AG09319 (cell line): ENCODE data around the gene HSD17B14.

Experiments used
- DNase-seq: peaks from one replicate; pipeline ENCODE4 v3.0.0-alpha.2; 2010; ENCODE audit warnings: low read depth; ENCODE audit errors: extremely low read depth
- TF ChIP-seq, protein P1 (sequence below): IDR thresholded peaks from 2 replicates; pipeline ENCODE4 v1.5.1; 2011; ENCODE audit warnings: low read depth, mild to moderate bottlenecking, inconsistent platforms, low read length, moderate library complexity

The HSD17B14 gene

DNA sequence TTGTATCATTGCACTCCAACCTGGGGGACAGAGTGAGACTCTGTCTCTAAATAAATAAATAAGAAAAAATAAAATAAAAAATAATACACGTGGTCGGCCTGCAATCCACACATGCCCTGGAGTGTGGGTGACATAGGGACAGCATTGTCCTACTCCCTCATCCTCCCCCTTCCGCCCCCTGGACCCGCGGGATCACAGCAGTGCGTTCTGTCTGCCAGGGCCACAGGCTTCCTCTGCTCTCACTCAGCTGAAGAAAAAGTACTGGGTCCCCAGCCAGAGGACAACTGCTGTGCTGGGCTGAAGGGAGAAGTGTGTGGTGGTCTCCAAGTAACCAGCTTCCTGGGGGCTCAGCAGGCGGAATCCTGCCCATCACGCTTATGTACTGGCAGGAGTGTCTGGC, 31.8 kb downstream of the HSD17B14 start:
- TF ChIP-seq, protein P1, sequence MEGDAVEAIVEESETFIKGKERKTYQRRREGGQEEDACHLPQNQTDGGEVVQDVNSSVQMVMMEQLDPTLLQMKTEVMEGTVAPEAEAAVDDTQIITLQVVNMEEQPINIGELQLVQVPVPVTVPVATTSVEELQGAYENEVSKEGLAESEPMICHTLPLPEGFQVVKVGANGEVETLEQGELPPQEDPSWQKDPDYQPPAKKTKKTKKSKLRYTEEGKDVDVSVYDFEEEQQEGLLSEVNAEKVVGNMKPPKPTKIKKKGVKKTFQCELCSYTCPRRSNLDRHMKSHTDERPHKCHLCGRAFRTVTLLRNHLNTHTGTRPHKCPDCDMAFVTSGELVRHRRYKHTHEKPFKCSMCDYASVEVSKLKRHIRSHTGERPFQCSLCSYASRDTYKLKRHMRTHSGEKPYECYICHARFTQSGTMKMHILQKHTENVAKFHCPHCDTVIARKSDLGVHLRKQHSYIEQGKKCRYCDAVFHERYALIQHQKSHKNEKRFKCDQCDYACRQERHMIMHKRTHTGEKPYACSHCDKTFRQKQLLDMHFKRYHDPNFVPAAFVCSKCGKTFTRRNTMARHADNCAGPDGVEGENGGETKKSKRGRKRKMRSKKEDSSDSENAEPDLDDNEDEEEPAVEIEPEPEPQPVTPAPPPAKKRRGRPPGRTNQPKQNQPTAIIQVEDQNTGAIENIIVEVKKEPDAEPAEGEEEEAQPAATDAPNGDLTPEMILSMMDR = no peak
- no peak for DNase-seq

DNA sequence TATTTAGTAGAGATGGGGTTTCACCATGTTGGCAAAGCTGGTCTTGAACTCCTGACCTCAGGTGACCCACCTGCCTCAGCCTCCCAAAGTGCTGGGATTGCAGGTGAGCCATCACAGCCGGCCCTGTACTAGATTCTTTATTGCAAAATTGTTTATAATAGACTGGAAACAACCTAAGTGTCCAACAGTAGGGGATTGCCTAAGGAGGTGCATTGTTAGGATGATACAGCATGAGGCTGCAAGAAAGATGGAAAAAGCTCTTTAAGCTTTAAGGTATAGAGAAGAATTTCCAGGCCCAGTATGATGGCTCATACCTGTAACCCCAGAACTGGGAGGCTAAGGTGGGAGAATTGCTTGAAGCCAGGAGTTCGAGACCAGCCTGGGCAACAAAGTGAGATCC, 33.7 kb downstream of the HSD17B14 start:
- TF ChIP-seq, protein P1 = no peak
- no peak for DNase-seq

DNA sequence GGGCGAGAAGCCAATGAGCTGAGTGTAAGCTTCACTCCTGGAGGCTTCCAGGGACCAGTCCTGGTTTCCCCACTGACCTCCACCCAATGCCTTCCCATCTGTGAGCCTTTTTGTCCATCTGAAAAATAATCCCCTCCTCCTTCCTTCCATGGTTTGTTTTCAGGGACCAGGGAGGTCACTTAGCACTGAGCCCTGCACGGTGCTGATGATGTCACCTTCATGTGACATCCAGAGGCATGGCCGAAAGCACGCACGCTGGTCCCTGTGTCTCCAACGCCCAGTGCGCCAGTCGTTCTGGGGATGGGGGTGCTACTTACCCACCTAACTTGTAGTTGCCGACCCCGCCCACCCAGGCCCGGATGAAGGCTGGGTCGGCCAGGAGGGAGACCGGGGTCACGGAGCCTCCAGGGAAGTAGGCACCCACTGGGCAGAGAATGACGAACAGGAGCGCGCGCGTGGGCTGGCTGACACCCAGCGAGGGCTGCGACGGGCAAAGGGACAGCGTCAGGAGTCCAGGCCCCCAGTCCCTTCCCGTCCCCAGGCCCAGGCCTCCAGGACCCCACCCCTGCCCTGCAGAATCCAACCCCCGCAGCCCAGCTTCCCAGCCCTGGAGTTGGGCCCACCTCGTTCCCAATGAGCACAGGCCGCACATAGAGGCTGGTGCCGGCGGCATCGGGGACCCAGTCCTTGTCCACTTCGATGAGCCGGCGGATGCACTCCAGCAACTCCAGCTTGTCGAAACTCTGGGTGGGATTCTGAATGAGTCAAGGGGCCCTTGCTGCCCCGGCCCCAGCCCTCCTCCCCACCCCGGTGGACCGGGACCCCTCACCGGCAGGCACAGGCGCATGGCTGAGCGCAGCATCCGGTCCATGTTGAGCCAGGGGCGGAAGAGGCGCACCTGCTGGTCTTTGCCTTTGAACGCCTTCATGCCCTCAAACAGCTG, 36.7 kb downstream of the HSD17B14 start:
- TF ChIP-seq, protein P1 = no peak
- DNase-seq = no peak

DNA sequence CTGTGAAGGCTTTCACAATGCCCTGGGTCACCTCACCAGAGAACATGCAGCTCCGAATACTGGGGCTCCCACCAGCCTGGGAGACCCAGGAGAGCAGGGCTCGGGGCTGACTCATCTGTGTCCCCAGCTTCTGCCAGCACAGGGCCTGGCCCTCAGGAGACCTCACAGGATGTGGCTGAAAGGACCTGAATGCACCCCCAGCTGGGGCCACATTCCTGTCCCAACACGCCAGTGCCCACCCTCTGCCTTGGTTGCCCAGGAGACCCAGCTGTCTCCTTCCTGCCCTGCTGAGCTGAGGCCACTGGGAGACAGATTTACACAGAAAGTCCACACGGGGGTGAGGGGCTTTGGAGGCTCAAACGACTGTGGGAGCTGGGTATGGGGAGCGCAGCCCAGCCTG, 37.4 kb downstream of the HSD17B14 start:
- no peak for DNase-seq
- TF ChIP-seq, protein P1 = no peak

DNA sequence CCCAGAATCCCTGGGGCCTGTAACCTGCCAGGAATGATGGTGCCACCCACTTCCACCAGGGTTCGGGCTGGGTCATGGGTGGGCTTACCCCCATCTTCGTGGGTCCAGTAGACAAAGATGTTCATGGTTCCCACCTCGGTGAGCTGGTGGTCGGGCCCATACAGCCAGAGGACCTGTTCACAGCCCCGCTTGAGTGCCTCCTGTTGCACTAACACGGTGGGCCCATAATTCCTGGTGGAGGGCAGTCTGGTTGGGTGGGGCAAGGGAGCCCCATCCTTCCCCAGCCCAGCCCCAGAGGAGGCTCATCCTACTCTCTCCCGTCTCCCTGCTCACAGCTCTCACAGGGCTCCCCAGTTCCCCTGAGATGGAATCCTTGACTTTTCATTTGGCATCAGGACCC, 39.2 kb downstream of the HSD17B14 start:
- no peak for DNase-seq
- TF ChIP-seq, protein P1 = no peak

DNA sequence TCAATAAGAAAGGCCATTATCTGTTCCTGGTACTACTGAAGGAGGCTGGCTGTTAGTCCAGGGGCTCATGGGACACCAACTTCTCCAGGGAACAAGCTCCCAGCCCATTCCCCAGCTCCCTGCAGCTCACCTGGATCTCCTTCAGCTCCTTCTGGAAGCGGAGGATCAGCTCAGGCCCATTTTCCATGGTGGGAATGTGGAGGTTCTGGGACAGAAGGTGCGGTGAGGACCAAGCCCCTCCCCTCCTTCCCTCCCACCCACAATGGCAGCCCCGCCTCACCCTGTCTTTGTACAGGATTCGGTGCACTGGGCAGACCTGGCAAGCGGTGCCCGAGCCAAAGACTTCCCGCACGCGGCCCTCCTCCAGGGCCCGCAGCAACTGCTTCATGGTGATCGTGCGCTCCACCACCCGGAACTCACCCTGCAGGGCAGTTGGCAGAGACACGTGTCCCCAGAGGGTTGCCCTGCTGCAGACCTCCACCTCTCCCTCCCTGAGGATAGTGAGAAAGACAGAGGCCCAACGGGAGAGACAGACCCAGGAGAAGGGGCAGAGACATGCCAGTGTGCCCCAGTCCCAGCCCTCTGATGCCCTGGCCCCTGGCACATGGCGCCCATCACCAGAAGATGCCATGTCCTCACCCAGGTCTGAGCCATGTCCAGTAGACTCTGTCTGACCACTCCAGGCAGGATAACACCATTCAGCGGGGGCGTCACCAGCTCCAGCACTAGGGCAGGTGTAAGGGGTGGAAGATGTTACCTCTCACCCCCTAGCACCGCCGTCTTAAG, 39.8 kb downstream of the HSD17B14 start:
- no peak for DNase-seq
- TF ChIP-seq, protein P1 = no peak

DNA sequence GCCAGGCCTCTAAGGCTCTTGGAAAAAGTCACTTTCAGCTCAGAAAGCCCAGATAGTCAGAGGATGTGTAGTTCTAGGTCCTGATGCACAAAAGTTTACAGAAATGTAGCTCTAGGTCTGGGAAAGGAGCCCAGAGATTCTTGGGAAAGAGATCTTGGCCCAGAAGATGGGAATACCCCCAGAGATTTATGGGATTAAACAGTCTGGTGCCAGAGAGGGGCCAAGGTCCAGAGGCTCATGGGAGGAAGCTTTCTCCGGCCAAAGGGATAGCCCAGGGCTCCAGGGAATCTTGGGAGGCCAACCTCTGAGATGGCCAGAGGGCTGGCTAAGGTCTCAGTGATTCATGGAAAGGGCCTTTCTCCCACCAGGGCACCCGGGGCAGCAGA, 40.6 kb downstream of the HSD17B14 start:
- DNase-seq = no peak
- TF ChIP-seq, protein P1 = no peak
